Endothelial cell of umbilical vein (primary cell): ENCODE results near the gene ATP5PB. TPM values are rescaled to one million over a fixed set of nuclear protein-coding genes. Genes with fewer than 3 reads are reported as not detected.

Experiments
- BruUV-seq: library from RNA; stranded (reverse); fragments of 400-500 nt; replicated peaks from 2 replicates; lab custom pipeline; 2021; lab: Mats Ljungman, UMichigan
- CTCF ChIA-PET: fragments of 300-600, 350-600 bp; sonication (Branson Sonifier 250); formaldehyde crosslinking; loops from one replicate; lab custom pipeline; 2021; ENCODE audit warnings: antibody characterized with exemption, inconsistent platforms; lab: Charles Lee
- POLR2A ChIA-PET: fragments of 300-600, 350-600 bp; sonication (Branson Sonifier 250); formaldehyde crosslinking; loops from one replicate; lab custom pipeline; 2021; ENCODE audit warnings: antibody characterized with exemption, inconsistent platforms; lab: Charles Lee
- DNase-seq: peaks from one replicate; pipeline ENCODE4 v3.0.0-alpha.2; 2011; ENCODE audit warnings: low read depth, low spot score
- FAIRE-seq: peaks from 2 replicates; lab custom pipeline; 2011; peaks lifted over from hg19 to GRCh38; lab: Jason Lieb, UNC
- H2AFZ ChIP-seq: 2 replicates; pipeline ENCODE4 v1.6.0; 2012; ENCODE audit warnings: low read depth, low read length, control low read depth, inconsistent platforms
- H3K27ac ChIP-seq: 2 replicates; pipeline ENCODE4 v1.5.1; 2011; ENCODE audit warnings: low read depth, mild to moderate bottlenecking, control low read depth, low read length, moderate library complexity; ENCODE audit not compliant: insufficient read depth
- H3K27me3 ChIP-seq, 2 experiments: 2 replicates each; pipeline versions ENCODE4 v1.6.0 to v1.6.1; 2011; ENCODE audit warnings: low read length in 2 of 2, mixed read lengths in 1 of 2; ENCODE audit not compliant: control insufficient read depth in 2 of 2, insufficient read depth in 2 of 2
- H3K36me3 ChIP-seq, 2 experiments: 2 replicates in 1 of 2; 3 replicates in 1 of 2; pipeline ENCODE4 v1.5.1; 2011; ENCODE audit warnings: low read length in 2 of 2, mild to moderate bottlenecking in 1 of 2, moderate library complexity in 1 of 2; ENCODE audit not compliant: control insufficient read depth in 2 of 2, insufficient read depth in 2 of 2; ENCODE audit errors: extremely low read depth in 1 of 2
- H3K4me1 ChIP-seq: 3 replicates; pipeline ENCODE4 v1.5.1; 2011; ENCODE audit warnings: mild to moderate bottlenecking, low read length; ENCODE audit not compliant: control insufficient read depth, insufficient read depth; ENCODE audit errors: extremely low read depth
- H3K4me2 ChIP-seq: 2 replicates; pipeline ENCODE4 v1.6.1; 2011; ENCODE audit warnings: low read length, control low read depth, mixed read lengths; ENCODE audit not compliant: insufficient read depth
- H3K4me3 ChIP-seq, 3 experiments: fragments of 200-600 bp in 1 of 3; sonication (generic), shearing (Covaris generic) in 1 of 3; replicated peaks in 1 of 3; 2 replicates each; pipeline ENCODE4 v1.5.1; 2011 to 2016; ENCODE audit warnings: control low read depth in 3 of 3, low read length in 3 of 3, mild to moderate bottlenecking in 2 of 3, inconsistent platforms in 1 of 3, low read depth in 1 of 3, moderate library complexity in 1 of 3; ENCODE audit not compliant: insufficient read depth in 1 of 3
- H3K79me2 ChIP-seq: 2 replicates; pipeline ENCODE4 v1.6.0; 2012; ENCODE audit warnings: low read length, inconsistent platforms; ENCODE audit not compliant: control insufficient read depth, insufficient read depth
- H3K9ac ChIP-seq: replicated peaks from 2 replicates; pipeline ENCODE3; 2011; ENCODE audit warnings: low read length, control low read depth; ENCODE audit not compliant: insufficient read depth; ENCODE audit errors: extremely low read depth
- H3K9me1 ChIP-seq: replicated peaks from 3 replicates; pipeline ENCODE4 v1.6.0; 2011; ENCODE audit warnings: mild to moderate bottlenecking, low read length; ENCODE audit not compliant: control insufficient read depth, insufficient read depth; ENCODE audit errors: extremely low read depth
- H3K9me3 ChIP-seq: replicated peaks from 2 replicates; pipeline ENCODE4 v1.5.1; 2012; ENCODE audit warnings: low read length, inconsistent platforms; ENCODE audit not compliant: control insufficient read depth, insufficient read depth
- H4K20me1 ChIP-seq: replicated peaks from 2 replicates; pipeline ENCODE3; 2011; ENCODE audit warnings: mild to moderate bottlenecking, low read length; ENCODE audit not compliant: control insufficient read depth, insufficient read depth; ENCODE audit errors: extremely low read depth
- EZH2 ChIP-seq: IDR thresholded peaks from 2 replicates; pipeline ENCODE4 v1.6.1; 2012; ENCODE audit warnings: borderline replicate concordance, low read depth, mild to moderate bottlenecking, moderate library complexity, low read length, inconsistent platforms; ENCODE audit not compliant: severe bottlenecking
- JUN ChIP-seq: IDR thresholded peaks from 2 replicates; pipeline ENCODE4 v1.6.1; 2011; ENCODE audit warnings: borderline replicate concordance, low read depth; ENCODE audit not compliant: insufficient read length, insufficient read depth
- MAX ChIP-seq: IDR thresholded peaks from 2 replicates; pipeline ENCODE4 v1.6.1; 2011; ENCODE audit not compliant: insufficient read depth, insufficient read length
- MYC ChIP-seq: IDR thresholded peaks from one replicate; pipeline ENCODE4 v1.6.1; 2011; ENCODE audit warnings: mild to moderate bottlenecking, low read depth, low read length
- POLR2A ChIP-seq: IDR thresholded peaks from 2 replicates; pipeline ENCODE4 v1.6.1; 2012; ENCODE audit warnings: low read depth, mild to moderate bottlenecking, control low read depth, low read length
- POLR2AphosphoS5 ChIP-seq: IDR thresholded peaks from 2 replicates; pipeline ENCODE4 v1.6.1; 2012; ENCODE audit warnings: low read depth, mild to moderate bottlenecking, control low read depth, low read length, moderate library complexity; ENCODE audit not compliant: insufficient read depth
- dilution Hi-C: fragments of 300-500 bp; cut with MboI; formaldehyde crosslinking; loops from one replicate; pipeline ENCODE4 v1.15.0; 2019; ENCODE audit warnings: low sequenced_read_pairs; ENCODE audit not compliant: extremely low pct_ligation_motif_present
- intact Hi-C: fragments of 100-400 bp; cut with micrococcal nuclease; formaldehyde crosslinking; loops from one replicate; pipeline ENCODE4 v1.10.0; 2022
- polyA plus RNA-seq, 4 experiments: library from polyadenylated mRNA; depleted of rRNA in 3 of 4; stranded (reverse) in 3 of 4; unstranded in 1 of 4; fragments of >200 nt; gene quantifications; 2 replicates each; pipeline versions ENCODE4 v1.2.1 to v1.2.3, GENCODE V29; 2011 to 2012; ENCODE audit warnings: missing spikeins in 1 of 4
- total RNA-seq: library from RNA; stranded (reverse); gene quantifications from 2 replicates; pipeline ENCODE4 v1.2.3, GENCODE V29; 2021

ATP5PB gene
- total and polyA plus RNA-seq, 2 donors (not counting 3 experiments of a cell fraction or from before 2014, with no cell fraction given) = 231 to 244 TPM

GRCh38 chr1:111454859-111455641 is 5.8 kb downstream of the ATP5PB start:
- H3K27me3 ChIP-seq = no peaks in the 10 kb centered on the region
- dilution Hi-C loops (no loop called here), intact Hi-C loops (no loop called here)
- CTCF ChIA-PET = no interaction called here
- POLR2A ChIA-PET = no interaction called here
- no peaks in the 10 kb centered on the region for H3K9me1 ChIP-seq
- no peak overlapping the region for H3K9ac ChIP-seq
- H3K4me2 ChIP-seq = no peak overlapping the region
- H4K20me1 ChIP-seq = peaks cover 4% of the 10 kb centered on the region
- peaks cover 2 to 42% of the 10 kb centered on the region in 2 experiments for H3K36me3 ChIP-seq
- no peaks in the 10 kb centered on the region for H3K9me3 ChIP-seq
- H2AFZ ChIP-seq = no peak overlapping the region
- no peak for DNase-seq
- H3K27ac ChIP-seq = no peak overlapping the region
- no peak for FAIRE-seq
- peaks cover 8% of the 10 kb centered on the region for H3K4me1 ChIP-seq
- TF ChIP-seq JUN (no peak), POLR2AphosphoS5 (no peak), MYC (no peak), MAX (no peak)
- H3K79me2 ChIP-seq = peaks cover 54% of the 10 kb centered on the region
- no peak overlapping the region for H3K4me3 ChIP-seq
- no TSS peak for BruUV-seq

GRCh38 chr1:111455642-111456031 is 6.4 kb downstream of the ATP5PB start:
- Histone ChIP-seq H3K4me1 (peaks cover 2% of the 10 kb centered on the region), H4K20me1 (peaks cover 4% of the 10 kb centered on the region), H3K36me3 (peaks cover 2 to 42% of the 10 kb centered on the region in 2 experiments), H3K79me2 (peaks cover 48% of the 10 kb centered on the region), H3K27ac (no peak overlapping the region), H3K9ac (no peak overlapping the region), H3K4me3 (no peak overlapping the region), H3K4me2 (no peak overlapping the region), H3K9me1 (no peaks in the 10 kb centered on the region), H3K9me3 (no peaks in the 10 kb centered on the region), H3K27me3 (no peaks in the 10 kb centered on the region), H2AFZ (no peak overlapping the region)
- dilution Hi-C loops = no loop called here
- no peak for DNase-seq
- TF ChIP-seq POLR2A (no peak), JUN (no peak), EZH2 (no peak), MAX (no peak), MYC (no peak)
- no TSS peak for BruUV-seq
- intact Hi-C loops = no loop called here
- ChIA-PET CTCF (no interaction called here), POLR2A (no interaction called here)
- no peak for FAIRE-seq
